ENCODE measurements around the gene RUBCNL.
"Not testable (repeated sequence)": the region's sequence is repeated elsewhere in the genome, so short reads cannot be mapped to it uniquely, and the experiment has no call there.

Gene RUBCNL

DNA sequence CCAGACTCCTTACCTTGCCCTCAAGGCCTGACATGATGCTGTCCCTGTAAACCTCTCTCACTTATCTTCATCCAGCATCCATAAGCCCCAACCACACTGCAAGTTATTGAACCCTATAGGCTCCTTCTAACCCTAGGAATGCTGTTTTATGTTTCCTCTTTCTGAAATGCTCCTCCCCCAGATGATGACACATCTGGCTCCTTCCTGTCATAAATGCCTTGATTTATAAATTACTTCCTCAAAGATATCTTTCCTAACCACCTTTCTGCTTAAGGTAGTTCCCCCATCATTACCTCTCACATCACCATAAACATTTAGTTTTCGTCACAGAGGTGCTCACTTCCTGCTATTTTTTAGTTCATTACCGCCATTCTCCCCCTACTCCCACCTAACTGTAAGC is 12.3 kb downstream of the RUBCNL start:
- no peak for DNase-seq (ENCODE audit: low read depth)

DNA sequence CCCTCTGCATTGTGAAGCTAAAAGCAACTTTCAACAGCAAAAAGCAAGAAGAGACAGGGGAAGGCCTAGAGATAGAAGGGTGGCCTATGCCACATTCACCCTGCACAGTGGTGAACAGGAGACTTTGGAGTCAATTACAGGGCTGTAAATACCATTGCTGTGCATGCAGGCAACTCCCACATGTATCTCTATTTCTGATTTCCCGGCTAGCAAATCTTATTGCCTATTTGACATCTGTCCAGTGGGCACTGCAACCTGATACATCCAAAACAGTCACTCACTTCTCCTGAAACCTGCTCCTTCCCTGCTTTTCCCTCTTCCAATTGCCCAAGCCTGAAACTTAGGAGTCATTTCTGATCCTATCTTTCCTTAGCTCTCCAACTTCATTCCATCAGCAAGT is 13.4 kb downstream of the RUBCNL start:
- no peak for DNase-seq (ENCODE audit: low read depth)

DNA sequence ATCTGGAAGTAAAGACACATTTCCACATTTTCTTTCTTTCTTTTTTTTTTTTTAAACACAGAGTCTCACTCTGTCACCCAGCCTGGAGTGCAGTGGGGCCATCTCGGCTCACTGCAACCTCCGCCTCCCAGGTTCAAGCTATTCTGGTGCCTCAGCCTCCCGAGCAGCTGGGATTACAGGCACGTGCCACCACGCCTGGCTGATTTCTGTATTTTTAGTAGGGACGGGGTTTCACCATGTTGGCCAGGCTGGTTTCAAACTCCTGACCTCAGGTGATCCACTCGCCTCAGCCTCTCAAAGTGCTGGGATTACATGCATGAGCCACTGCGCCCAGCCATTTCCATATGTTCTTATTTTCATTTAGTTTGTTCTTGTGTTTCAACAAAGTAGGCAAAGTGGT is 14.1 kb downstream of the RUBCNL start:
- not testable (repeated sequence) for DNase-seq (ENCODE audit: low read depth)

DNA sequence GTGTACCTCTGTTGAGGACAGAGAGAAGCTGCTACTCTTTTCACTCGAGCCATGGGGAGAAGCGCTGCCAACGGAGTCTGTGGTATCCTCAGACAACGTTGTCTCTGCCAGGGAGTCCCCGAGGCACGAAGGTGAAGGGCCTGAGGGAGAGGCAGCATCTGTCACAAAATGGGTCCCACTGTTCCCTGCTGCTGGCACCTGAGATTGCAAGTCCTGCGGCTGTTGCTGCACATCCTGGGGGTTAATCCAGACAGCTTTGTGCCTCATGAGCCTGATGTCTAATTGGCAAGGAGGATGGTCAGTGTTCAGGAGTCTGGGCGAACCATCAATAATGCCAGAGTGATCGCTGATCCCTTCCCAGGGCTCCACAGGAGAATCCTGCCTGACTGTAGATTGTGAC is 15.0 kb downstream of the RUBCNL start:
- no peak for DNase-seq (ENCODE audit: low read depth)

DNA sequence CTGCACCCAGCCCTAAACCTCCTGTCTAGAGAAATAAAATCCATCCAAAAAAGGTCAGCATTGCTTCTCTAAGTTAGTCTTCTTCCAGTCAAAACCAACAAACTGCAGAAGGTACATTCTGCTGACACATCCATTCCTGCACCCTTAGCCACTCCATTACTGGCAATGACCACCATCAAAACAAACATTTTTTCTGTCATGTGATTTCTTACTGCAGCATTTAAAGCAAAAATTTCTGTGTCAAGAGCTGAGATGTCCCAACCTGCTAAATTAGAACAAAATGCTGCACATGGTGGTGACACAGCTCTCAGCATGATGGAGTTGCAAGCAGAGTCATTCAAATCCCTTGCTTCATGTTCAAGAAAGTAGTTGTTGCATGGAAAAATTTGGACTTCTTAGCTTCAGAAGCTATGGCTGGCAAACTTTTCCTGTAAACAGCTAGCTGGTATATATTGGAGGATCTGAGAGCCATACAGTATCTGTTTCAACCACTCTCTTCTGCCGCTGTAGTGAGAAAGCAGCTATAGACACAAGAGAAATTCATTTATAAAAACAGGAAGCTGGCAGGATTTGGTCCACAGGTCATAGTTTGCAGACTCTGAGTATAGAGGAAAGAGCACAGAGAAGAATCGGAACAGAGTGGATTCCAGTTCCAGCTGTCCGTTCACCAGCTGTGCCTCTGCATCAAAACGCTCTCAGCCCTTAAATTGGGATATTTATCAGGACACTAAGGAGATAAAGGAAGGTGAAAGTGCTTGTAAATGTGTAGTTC is 17.4 kb downstream of the RUBCNL start:
- DNase-seq (ENCODE audit: low read depth): no peak

DNA sequence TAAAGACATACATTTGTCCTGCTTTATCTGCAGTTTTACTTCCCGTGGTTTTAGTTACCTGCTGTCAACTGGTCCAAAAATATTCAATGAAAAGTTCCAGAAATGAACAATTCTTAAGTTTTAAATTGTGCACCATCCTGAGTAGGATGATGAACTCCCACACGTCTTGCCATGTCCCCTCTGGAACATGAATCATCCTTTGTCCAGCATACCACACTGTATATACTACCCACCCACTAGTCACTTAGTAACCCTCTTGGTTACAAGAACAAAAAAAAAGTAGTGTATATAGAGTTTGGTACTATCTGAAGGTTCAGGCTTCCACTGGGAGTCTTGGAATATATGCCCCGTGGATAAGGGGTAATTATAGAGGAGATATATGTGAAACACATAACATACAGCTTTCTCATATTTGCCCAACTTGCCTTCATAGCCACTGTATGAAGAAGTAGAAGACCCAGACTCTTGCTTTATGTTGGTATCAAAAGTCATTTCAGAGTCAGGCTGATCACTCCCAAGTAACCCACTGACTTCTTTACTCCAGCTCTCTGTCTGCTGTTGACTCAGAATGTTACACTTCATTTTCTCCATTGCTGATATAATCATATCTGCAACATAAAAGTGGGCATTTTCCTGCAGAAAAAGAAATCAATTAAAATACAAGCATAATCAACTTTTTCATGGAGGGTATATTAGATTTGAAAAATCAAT is 19.3 kb downstream of the RUBCNL start:
- no peak for DNase-seq (ENCODE audit: low read depth)

DNA sequence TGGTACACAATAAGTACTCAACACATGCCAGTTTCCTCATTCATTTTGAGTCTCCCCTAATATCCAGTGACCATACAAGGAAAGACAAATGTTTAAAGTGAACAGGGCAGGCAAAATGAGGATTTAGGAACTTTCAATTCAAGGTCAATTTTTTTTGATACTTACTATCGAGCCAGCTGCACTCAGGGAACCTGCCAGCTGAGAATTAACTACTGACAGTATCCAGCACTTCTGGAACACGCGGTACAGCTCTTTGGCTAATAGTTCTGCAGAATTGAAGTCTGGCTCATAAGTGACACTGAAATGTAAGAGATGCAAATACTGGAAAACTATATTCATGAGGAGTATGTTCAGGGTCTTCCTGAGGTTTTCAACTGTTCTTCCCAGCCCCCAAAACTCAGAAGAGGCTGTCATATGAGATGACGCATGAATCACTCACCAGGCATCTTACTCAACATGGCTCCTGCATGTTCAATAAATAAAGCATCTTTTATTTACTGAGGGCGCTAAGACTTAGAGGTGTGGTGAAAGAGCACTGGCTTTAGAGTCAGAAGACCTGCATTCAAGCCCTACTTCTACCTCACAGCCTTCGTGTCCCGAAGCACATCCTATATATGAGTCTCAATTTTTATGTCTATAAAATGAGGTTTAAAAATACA is 25.6 kb downstream of the RUBCNL start:
- DNase-seq (ENCODE audit: low read depth): no peak

DNA sequence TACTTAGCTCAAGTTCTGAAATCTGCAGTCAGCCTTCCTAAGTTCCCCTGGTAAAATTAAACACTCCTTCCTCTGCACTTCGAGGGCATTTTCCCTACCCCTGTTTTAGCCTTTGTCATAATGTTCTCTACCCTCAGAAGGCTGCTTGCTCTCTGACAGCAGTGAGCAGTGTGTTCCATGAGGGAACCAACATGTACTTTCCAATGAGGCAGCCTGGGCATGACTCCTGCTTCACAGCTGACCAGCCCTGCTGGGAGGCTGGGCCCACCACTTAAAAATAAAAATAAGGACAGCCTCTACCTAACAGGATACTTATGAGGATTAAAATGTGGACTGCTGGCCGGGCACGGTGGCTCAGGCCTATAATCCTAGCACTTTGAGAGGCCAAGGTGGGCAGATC is 26.4 kb downstream of the RUBCNL start:
- no peak for DNase-seq (ENCODE audit: low read depth)

DNA sequence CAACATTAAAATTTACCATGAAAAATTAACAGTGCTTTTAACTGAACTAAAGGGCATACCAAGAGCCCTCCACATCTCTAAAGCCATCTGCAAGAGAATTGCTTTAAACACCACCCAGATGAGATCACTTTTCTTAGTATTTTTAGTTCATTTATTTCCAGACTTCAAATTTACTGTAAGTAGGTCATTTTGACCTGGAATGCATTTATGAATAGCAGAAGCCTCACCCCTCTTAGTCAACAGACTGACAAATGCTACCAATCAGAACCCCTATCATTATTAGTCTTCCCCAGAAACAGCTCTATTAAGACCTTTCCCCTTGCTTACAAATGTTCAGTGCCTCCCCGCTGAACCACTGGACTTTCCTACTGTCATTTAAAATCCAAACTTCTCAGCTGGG is 27.3 kb downstream of the RUBCNL start:
- DNase-seq (ENCODE audit: low read depth): no peak

DNA sequence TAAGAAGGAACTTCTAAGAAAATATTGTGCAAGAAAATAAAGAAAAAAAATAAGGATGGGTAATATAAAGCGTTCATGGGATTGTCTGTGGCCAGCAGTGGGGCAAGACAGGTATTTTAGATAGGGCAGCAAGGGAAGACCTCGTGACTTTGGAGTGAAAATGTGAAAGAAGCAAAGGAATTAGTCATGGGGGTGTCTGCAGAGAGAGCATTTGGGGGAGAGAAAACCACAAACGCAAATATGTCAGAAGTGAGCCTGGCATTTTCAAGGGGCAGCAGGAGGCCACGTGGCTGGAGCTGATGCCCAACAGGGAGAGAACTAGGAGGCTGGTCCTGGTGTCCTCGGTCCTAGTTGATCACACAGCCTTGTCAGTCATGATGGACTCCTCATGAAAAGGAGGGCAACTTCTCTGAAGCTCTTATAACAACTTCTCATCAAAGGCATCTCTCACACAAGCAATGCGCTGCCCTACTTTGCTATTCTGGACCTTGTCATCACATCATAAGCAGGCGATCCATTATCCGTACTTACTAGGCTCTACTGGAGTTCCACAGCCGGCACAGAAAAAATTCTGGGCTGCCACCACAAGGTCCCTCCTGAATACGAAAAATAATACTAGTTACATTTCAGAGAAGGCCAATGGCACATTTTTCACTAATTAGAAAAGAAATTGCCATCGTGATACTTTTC is 31.0 kb downstream of the RUBCNL start:
- DNase-seq (ENCODE audit: low read depth): no peak

DNA sequence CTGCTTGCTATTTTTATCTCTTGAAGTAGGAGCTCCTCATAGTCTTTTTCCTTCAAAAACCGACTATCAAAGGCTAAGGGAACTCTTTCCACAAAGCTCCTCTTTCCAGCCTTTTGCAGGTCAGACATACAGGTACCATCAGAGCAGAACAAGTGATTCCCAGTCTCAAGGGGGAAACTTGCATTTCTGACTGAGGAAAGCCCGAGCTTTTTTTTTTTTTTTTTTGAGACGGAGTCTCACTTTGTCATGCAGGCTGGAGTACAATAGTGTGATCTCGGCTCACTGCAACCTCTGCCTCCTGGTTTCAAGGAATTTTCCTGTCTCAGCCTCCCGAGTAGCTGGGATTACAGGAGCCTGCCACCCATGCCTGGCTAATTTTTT is 32.0 kb downstream of the RUBCNL start:
- DNase-seq (ENCODE audit: low read depth): no peak

DNA sequence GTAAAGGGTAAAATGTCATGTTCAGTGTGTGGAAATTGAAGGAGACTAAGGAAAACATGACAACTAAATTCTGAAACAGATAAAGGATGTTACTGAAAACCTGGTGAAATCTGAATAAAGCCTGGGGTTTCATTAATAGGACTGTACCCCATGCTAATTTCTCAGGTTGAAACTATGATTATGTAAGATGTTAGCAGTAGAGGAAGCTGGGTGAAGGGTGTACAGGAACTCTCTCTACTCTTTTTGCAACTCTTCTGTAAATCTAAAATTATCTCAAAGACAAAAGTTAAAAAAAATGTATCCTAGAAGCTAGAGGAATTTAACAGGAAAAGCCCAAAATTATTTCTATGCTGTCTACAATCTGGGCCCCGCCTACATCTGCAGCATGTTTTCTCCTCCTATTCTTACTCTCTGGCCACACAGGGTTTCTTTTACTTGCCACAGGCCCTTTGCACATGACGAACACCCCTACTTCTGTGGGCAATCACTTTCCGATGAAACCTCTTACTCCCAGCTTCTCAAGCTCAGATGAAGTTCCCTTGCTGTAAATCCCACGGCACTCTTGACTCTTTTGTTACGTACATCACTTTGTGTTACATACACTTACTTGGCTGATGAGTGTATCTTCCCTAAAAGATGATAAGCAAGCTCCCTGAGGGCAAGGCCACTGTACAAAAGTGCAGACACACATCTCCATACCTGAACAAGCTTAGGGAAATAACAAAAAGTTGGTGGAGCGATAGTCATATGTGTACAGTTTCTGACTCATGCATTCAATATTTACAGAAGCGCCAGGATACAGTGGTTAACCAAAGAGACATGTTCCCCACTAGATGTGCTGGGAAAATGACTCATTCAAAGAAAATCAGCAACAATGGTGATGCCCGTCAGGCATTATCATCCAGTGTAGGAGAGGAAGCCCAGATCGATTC is 32.6 kb downstream of the RUBCNL start:
- DNase-seq (ENCODE audit: low read depth): peak; percentile 62

DNA sequence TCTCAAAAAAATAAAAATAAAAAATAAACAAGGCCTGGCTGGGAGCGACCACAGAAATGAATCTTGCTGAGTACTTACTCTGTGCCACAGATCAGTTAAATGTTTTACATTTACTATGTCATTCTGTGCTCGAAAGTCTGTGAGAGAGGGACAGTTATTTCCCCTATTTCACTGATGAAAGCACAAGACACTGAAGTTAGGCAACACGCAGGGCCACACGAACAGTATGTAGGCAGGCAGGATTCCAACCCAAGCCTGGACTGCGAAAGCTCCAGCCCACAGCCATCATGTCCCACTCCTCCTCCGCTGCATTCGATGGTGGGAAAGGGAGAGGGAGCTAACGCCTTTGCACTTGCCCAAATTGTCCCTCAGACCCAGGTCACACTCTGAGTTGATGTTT is 34.2 kb downstream of the RUBCNL start:
- DNase-seq (ENCODE audit: low read depth): no peak

DNA sequence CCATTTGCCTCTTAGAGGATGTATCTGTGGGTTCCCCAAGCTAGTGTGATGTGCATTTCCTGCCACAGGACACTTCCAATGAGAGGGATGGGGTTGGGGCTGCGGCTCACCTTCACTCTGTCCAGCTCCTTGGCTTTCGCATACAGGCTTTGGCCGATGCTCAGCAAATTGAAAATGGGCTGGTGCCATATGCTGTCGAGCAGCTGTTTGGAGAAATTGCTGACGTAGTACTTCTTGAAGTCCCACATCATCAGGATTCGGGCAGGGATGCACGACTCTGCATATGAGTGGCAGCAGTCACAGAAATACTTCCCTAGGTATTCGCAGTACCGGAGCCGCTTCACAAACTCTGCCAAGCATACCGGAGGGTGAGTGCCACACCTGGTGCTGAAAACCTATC is 37.0 kb downstream of the RUBCNL start:
- DNase-seq (ENCODE audit: low read depth): no peak

DNA sequence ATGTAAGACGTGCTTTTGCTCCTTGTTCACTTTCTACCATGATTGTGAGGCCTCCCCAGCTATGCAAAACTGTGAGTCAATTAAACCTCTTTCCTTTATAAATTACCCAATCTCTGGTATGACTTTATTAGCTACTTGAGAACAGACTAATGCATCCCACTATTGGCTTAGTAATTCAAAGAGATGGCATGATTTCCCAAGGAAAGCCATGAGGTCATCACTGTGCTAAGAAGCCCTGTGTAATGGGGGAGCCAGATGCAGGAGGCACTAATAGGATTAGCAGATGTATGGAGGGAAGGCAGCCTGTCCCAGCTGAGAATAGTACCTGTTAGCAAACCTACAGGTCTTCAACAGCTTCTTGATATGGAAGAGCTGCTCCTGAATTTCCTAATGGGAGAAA is 38.1 kb downstream of the RUBCNL start:
- no peak for DNase-seq (ENCODE audit: low read depth)

DNA sequence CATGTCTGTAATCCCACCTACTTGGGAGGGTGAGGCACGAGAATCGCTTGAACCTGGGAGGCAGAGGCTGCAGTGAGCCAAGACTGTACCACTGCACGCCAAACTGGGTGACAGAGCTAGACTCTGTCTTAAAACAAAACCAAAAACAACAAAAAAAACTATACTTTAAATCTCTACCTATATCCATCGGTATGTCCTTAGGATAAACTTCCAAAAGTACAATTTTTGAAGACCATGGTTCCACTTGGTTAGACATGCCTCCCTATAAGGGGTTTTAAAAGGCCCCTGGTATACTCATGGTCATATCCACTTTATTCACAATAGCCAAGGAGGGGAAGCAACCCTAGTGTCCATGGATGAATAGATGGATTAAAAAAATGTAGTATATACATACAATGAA is 39.8 kb downstream of the RUBCNL start:
- DNase-seq (ENCODE audit: low read depth): no peak

DNA sequence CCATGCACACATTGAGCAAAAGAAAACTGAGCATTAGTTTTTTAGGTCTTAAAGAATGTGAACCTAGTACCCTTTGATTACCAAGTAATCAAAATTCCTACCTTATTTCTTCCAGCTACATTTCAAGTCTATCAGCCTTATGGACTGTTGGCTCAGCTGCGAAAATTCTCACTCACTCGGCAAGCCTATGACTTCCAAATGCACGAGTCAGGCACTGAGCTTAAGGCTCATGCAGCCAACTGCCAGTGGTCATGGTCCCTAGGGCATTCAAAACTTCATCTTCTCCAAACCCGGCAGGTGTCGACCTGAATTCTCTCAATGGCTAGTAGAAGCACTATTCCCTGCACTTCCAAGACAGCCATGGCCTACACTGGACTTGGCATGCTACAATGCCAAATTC is 41.2 kb downstream of the RUBCNL start:
- DNase-seq (ENCODE audit: low read depth): no peak

DNA sequence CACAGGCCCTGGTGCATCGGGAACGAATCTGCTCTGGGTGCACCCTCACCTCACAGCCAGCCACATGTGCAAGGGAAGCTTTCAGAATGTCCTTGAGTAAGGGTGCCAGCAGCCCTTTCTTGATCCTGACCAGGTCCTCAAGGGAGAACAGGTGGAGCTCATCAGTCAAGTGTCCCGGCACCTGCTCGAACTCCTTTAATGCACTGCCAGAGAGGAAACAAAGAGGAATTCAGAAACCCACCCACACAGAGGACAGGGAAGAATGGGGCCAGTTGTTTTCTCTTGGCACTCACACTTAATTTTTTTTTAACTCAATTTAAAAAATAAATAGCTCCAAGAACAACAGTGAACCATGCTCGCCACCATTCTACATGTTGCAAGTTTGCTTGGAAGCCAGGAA is 41.7 kb downstream of the RUBCNL start:
- DNase-seq (ENCODE audit: low read depth): no peak

DNA sequence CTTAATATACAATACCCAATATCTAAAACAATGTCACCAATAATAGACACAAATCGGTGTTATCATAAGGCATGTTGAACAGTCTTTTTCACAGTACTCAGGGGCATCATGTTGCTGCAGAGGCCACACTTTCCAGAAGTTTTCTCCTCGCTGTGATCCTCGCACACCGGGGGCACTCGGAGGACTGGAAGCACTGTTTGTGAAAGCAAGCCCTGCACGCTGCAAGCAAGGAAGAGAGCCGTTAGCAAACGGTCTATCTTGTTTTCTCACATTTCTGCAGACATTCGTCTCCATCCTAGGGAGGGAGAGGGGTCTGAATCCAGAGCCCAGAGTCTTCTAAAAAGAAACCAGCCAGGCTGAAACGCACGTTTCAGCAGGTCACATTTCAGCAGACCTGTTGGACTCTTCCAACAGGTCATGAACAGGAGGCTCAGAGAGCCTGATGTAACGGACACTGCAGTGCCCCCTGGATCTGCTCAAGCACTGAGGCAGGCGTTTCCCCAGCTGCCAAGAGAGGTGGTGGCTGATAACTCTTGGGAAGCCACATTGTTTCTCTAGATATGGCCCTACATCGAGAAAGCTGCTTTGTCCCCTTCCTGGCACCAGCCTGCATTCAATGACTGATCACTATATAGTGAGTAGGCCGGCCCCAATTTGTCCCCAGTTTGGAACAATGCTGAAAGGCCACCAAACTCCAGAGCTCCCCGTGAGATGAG is 43.6 kb downstream of the RUBCNL start:
- no peak for DNase-seq (ENCODE audit: low read depth)

DNA sequence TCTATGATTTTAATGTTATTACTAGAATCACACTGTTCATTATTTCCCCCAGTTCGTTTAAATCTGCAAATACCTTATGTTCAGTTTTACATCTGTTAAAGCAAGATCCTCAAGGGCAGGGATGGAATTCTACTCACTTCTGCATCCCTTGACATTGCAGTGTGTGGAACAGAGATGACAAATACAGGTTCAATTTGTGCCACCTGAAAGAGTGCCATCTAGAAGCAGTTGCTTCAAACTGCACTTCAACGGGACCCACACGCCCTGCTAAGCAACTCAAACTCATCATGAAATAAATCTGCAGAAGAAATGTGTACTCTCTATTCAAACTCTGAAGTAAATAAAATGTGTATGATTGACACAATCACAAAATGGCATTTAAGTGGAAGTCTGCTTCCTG is 44.5 kb downstream of the RUBCNL start:
- no peak for DNase-seq (ENCODE audit: low read depth)

DNA sequence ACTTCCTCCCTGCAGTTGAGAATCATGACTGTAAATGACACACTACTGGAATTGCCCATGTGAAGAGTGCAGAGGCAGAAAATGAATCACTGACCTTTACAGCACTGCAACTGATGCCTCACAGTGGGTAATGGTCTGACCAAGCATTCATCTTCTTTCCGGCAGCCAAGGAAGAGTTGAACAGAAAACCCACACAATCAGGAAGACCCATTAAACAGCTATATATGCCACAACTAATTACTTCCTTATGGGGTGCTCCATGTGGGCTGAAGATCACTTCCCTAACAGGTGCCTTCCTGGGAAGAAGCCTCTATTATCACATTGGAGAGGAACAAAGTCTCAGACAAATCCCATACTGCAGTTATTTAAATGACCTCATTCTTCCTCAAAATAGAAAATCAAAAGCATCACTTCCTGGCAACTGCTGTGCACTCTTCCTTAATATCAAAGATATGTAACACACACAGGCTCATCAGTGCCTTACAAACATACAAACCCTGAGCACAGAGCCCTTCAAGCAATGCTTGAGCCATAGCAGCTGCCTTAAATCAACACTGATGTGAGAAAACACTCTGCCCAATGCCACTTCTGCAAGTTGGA is 45.8 kb downstream of the RUBCNL start:
- DNase-seq (ENCODE audit: low read depth): no peak

All from HS-27A (cell line).